ENCODE data around the gene PRADC1.

Gene PRADC1

DNA sequence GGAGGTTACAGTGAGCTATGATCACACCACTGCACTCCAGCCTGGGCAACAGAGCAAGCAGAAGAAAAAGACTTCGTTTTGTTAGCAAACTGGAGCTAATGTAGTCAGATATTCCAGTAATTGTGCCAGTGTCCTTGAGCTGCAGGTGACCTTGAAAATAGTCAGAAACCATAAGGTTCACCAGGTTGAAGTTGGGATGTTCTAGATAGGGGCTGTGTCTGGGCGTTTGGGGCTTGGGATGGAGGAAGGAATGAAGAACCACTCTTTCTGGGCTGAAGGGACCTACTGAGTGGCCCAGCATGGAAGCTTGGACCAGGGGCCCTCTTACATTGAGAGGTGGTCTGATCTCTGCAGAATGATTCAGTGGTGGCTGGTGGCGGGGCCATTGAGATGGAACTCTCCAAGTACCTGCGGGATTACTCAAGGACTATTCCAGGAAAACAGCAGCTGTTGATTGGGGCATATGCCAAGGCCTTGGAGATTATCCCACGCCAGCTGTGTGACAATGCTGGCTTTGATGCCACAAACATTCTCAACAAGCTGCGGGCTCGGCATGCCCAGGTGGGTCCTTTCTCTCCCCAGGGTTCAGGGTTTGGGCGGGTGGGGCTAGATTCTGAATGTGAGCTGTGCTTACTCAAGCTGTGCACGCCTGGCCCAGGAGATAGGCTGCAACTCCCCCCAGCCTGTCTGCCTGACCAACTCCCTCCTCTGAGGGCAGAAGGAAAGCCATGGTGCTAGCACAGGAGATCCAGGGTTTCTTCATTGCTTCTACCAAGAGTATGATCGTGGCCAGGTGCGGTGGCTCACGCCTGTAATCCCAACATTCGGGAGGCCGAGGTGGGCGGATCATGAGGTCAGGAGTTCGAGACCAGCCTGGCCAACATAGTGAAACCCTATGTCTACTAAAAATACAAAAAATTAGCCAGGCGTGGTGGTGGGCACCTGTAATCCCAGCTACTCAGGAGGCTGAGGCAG is 18.1 kb upstream of the PRADC1 start:
- no peak for TF ChIP-seq FOXP2 (optimal IDR thresholded peaks at IDR 0.05; ENCODE audit: borderline replicate concordance, extremely low read depth, extremely low read length, insufficient read depth)
- TF ChIP-seq POLR2AphosphoS5 (IDR thresholded peaks at IDR 0.05; ENCODE audit: low read depth, low read length) = no peak
- no peak for TF ChIP-seq TAF1 (IDR thresholded peaks at IDR 0.05; ENCODE audit: borderline replicate concordance, insufficient read depth, low read length)
- TF ChIP-seq SIN3A (IDR thresholded peaks at IDR 0.05; ENCODE audit: borderline replicate concordance, insufficient read depth, low read length) = no peak
- TF ChIP-seq, protein P1, sequence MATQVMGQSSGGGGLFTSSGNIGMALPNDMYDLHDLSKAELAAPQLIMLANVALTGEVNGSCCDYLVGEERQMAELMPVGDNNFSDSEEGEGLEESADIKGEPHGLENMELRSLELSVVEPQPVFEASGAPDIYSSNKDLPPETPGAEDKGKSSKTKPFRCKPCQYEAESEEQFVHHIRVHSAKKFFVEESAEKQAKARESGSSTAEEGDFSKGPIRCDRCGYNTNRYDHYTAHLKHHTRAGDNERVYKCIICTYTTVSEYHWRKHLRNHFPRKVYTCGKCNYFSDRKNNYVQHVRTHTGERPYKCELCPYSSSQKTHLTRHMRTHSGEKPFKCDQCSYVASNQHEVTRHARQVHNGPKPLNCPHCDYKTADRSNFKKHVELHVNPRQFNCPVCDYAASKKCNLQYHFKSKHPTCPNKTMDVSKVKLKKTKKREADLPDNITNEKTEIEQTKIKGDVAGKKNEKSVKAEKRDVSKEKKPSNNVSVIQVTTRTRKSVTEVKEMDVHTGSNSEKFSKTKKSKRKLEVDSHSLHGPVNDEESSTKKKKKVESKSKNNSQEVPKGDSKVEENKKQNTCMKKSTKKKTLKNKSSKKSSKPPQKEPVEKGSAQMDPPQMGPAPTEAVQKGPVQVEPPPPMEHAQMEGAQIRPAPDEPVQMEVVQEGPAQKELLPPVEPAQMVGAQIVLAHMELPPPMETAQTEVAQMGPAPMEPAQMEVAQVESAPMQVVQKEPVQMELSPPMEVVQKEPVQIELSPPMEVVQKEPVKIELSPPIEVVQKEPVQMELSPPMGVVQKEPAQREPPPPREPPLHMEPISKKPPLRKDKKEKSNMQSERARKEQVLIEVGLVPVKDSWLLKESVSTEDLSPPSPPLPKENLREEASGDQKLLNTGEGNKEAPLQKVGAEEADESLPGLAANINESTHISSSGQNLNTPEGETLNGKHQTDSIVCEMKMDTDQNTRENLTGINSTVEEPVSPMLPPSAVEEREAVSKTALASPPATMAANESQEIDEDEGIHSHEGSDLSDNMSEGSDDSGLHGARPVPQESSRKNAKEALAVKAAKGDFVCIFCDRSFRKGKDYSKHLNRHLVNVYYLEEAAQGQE (IDR thresholded peaks at IDR 0.05; ENCODE audit: insufficient read depth in 1 of 2, low read depth in 2 of 2, low read length in 2 of 2) = no peak

DNA sequence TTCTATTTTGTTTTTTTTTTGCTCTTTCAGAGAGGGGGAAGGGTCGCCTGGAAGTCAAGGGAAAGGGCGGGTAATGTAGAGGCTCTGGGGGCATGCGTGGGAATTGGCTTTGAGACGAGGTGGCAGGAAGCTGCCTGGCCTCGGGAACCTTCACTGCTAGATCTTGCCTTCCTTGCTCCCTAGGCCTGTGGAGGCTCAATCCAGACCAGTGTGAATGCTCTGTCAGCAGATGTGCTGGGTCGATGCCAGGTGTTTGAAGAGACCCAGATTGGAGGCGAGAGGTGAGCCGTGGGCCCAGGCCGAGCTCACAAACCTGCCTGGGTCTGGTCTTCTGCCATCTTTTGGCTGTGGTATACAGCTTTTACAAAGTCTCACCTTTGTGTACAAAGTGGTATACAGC is 16.6 kb upstream of the PRADC1 start:
- no peak for TF ChIP-seq POLR2AphosphoS5 (IDR thresholded peaks at IDR 0.05; ENCODE audit: low read depth, low read length)
- TF ChIP-seq, protein P1 (IDR thresholded peaks at IDR 0.05; ENCODE audit: insufficient read depth in 1 of 2, low read depth in 2 of 2, low read length in 2 of 2) = no peak
- TF ChIP-seq SIN3A (IDR thresholded peaks at IDR 0.05; ENCODE audit: borderline replicate concordance, insufficient read depth, low read length) = no peak
- no peak for TF ChIP-seq TAF1 (IDR thresholded peaks at IDR 0.05; ENCODE audit: borderline replicate concordance, insufficient read depth, low read length)
- no peak for TF ChIP-seq FOXP2 (optimal IDR thresholded peaks at IDR 0.05; ENCODE audit: borderline replicate concordance, extremely low read depth, extremely low read length, insufficient read depth)

DNA sequence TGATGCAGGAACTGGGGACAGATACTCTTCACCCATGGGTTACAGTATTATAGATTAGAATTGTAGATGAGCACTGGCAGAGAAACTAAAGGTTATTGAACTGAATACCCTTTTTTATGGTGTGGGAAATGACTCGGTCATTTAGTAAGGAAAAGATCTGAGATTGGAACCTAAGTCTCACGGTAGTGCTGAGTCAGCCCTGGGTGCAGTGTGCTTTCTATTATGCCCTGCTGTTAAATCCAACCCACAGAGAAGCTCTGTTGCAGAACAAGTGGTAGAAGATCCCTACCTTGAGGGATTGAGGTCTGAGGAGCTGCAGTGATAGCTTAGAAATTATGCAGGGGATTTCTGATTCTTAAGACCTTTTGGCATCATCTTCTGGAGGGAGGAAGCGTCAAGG is 13.8 kb upstream of the PRADC1 start:
- no peak for TF ChIP-seq FOXP2 (optimal IDR thresholded peaks at IDR 0.05; ENCODE audit: borderline replicate concordance, extremely low read depth, extremely low read length, insufficient read depth)
- no peak for TF ChIP-seq TAF1 (IDR thresholded peaks at IDR 0.05; ENCODE audit: borderline replicate concordance, insufficient read depth, low read length)
- TF ChIP-seq, protein P1 (IDR thresholded peaks at IDR 0.05; ENCODE audit: insufficient read depth in 1 of 2, low read depth in 2 of 2, low read length in 2 of 2) = no peak
- TF ChIP-seq POLR2AphosphoS5 (IDR thresholded peaks at IDR 0.05; ENCODE audit: low read depth, low read length) = no peak
- TF ChIP-seq SIN3A (IDR thresholded peaks at IDR 0.05; ENCODE audit: borderline replicate concordance, insufficient read depth, low read length) = no peak

DNA sequence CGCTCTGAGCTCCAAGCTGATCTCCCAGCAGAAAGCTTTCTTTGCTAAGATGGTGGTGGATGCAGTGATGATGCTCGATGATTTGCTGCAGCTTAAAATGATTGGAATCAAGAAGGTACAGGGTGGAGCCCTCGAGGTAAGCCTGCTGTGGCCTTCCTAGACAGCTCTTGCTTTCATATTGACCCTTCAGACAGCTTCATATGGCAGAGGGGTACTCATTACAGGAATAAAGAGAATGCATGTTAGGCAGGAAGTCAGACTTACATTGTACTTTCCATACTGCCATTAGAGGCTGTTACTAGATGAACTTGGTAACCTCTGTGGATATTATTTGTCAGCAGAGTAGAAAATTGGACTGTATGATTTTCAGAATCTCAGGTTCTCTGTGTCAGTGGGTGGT is 11.5 kb upstream of the PRADC1 start:
- TF ChIP-seq, protein P1 (IDR thresholded peaks at IDR 0.05; ENCODE audit: insufficient read depth in 1 of 2, low read depth in 2 of 2, low read length in 2 of 2) = no peak
- TF ChIP-seq TAF1 (IDR thresholded peaks at IDR 0.05; ENCODE audit: borderline replicate concordance, insufficient read depth, low read length) (no peak), POLR2AphosphoS5 (IDR thresholded peaks at IDR 0.05; ENCODE audit: low read depth, low read length) (no peak), SIN3A (IDR thresholded peaks at IDR 0.05; ENCODE audit: borderline replicate concordance, insufficient read depth, low read length) (no peak), FOXP2 (optimal IDR thresholded peaks at IDR 0.05; ENCODE audit: borderline replicate concordance, extremely low read depth, extremely low read length, insufficient read depth) (no peak)
